GM19193 (cell line): Measurements from ENCODE around the gene KCNH4.

Experiments used
- POLR2A ChIP-seq: IDR thresholded peaks from 4 replicates; pipeline ENCODE4 v1.6.1; 2011; ENCODE audit not compliant: insufficient read depth, insufficient read length; ENCODE audit errors: extremely low read depth

KCNH4 gene

GRCh38 chr17:42133461-42134041 is 47.4 kb downstream of the KCNH4 start:
- TF ChIP-seq POLR2A = no peak

- no peak for TF ChIP-seq POLR2A
Observed at GRCh38 chr17:42132941-42133340, 48.0 kb downstream of the KCNH4 start.

GRCh38 chr17:42131981-42132432 is 48.9 kb downstream of the KCNH4 start:
- TF ChIP-seq POLR2A = no peak

GRCh38 chr17:42131232-42131631 is 49.7 kb downstream of the KCNH4 start:
- TF ChIP-seq POLR2A = no peak

GRCh38 chr17:42130310-42130936 is 50.5 kb downstream of the KCNH4 start:
- no peak for TF ChIP-seq POLR2A

GRCh38 chr17:42129109-42129837 is 51.7 kb downstream of the KCNH4 start:
- TF ChIP-seq POLR2A = no peak

GRCh38 chr17:42127414-42127813 is 53.5 kb downstream of the KCNH4 start:
- no peak for TF ChIP-seq POLR2A

- no peak for TF ChIP-seq POLR2A
Observed at GRCh38 chr17:42126836-42127235, 54.1 kb downstream of the KCNH4 start.

- no peak for TF ChIP-seq POLR2A
Observed at GRCh38 chr17:42125565-42125964, 55.4 kb downstream of the KCNH4 start.

- TF ChIP-seq POLR2A = no peak
Observed at GRCh38 chr17:42124256-42124655, 56.7 kb downstream of the KCNH4 start.

GRCh38 chr17:42122371-42123303 is 58.3 kb downstream of the KCNH4 start, which contains the start of gene HSPB9:
Gene HSPB9, plus strand, starts transcription at chr17:42122804. Its CDS starts 47 bp downstream, at chr17:42122851.
- TF ChIP-seq POLR2A = no peak

- TF ChIP-seq POLR2A = peak; percentile 71
Observed at GRCh38 chr17:42120770-42121769, 59.9 kb downstream of the KCNH4 start, which contains the start of gene KAT2A. Gene KAT2A, minus strand, starts transcription at chr17:42121367. Its CDS starts 63 bp downstream, at chr17:42121304.

- no peak for TF ChIP-seq POLR2A
Observed at GRCh38 chr17:42120161-42120769, 60.7 kb downstream of the KCNH4 start.
